Liver (tissue), 9 donors: Measurements from ENCODE around the gene INPP4B. TPM values are rescaled to one million over a fixed set of nuclear protein-coding genes. Genes with fewer than 3 reads are reported as not detected.

ENCODE experiments used
- DNase-seq: peaks from one replicate; pipeline ENCODE4 v3.0.0-alpha.2; 2017; ENCODE audit warnings: low spot score
- H3K27ac ChIP-seq, 2 donors: one replicate each; pipeline ENCODE4 v1.7.0; 2013; ENCODE audit warnings: inconsistent platforms in 2 of 2, low read length in 2 of 2, control low read depth in 1 of 2, low read depth in 1 of 2, mild to moderate bottlenecking in 1 of 2
- H3K27me3 ChIP-seq, 4 donors: one replicate each; pipeline versions ENCODE4 v1.6.1 to v1.7.0; 2013; ENCODE audit warnings: low read length in 3 of 4, inconsistent platforms in 1 of 4, mild to moderate bottlenecking in 1 of 4, moderate library complexity in 1 of 4; ENCODE audit not compliant: control insufficient read depth in 4 of 4, insufficient read depth in 4 of 4
- H3K36me3 ChIP-seq, 4 donors: one replicate each; pipeline versions ENCODE4 v1.6.1 to v1.7.0; 2013; ENCODE audit warnings: low read length in 3 of 4, mild to moderate bottlenecking in 3 of 4, low read depth in 1 of 4, moderate library complexity in 1 of 4; ENCODE audit not compliant: control insufficient read depth in 4 of 4, insufficient read depth in 3 of 4
- H3K4me1 ChIP-seq, 4 donors: one replicate each; pipeline versions ENCODE4 v1.6.1 to v1.7.0; 2013; ENCODE audit warnings: low read length in 3 of 4, mild to moderate bottlenecking in 3 of 4, moderate library complexity in 1 of 4; ENCODE audit not compliant: control insufficient read depth in 4 of 4, insufficient read depth in 4 of 4
- H3K4me3 ChIP-seq, 3 donors: one replicate each; pipeline versions ENCODE4 v1.6.1 to v1.7.0; 2013; ENCODE audit warnings: low read length in 3 of 3, control low read depth in 1 of 3, low read depth in 1 of 3, mild to moderate bottlenecking in 1 of 3
- H3K9ac ChIP-seq, 2 donors: one replicate each; pipeline ENCODE4 v1.7.0; 2013; ENCODE audit warnings: low read length in 2 of 2, mild to moderate bottlenecking in 2 of 2, moderate library complexity in 2 of 2, control low read depth in 1 of 2, low read depth in 1 of 2
- H3K9me3 ChIP-seq, 4 donors: one replicate each; pipeline versions ENCODE4 v1.6.1 to v1.7.0; 2013; ENCODE audit warnings: low read length in 3 of 4; ENCODE audit not compliant: control insufficient read depth in 4 of 4
- ATF3 ChIP-seq: IDR thresholded peaks from 2 replicates; pipeline ENCODE4 v1.6.1; 2016; ENCODE audit warnings: antibody characterized with exemption
- FOXA1 ChIP-seq: IDR thresholded peaks from 2 replicates; pipeline ENCODE4 v1.6.1; 2016; ENCODE audit warnings: antibody characterized with exemption
- FOXA2 ChIP-seq: IDR thresholded peaks from 2 replicates; pipeline ENCODE4 v1.6.1; 2016; ENCODE audit warnings: antibody characterized with exemption
- GABPA ChIP-seq, 2 donors: IDR thresholded peaks in 1 of 2; conservative IDR thresholded peaks in 1 of 2; 2 replicates each; pipeline ENCODE4 v1.6.1; 2016; ENCODE audit warnings: antibody characterized with exemption in 2 of 2, mild to moderate bottlenecking in 1 of 2, moderate library complexity in 1 of 2
- HNF4A ChIP-seq, 2 donors: conservative IDR thresholded peaks; 2 replicates each; pipeline ENCODE4 v1.6.1; 2016; ENCODE audit warnings: antibody characterized with exemption in 2 of 2, mild to moderate bottlenecking in 2 of 2
- JUND ChIP-seq, 2 donors: IDR thresholded peaks; 2 replicates each; pipeline ENCODE4 v1.6.1; 2016; ENCODE audit warnings: antibody characterized with exemption in 2 of 2
- MAX ChIP-seq: IDR thresholded peaks from 2 replicates; pipeline ENCODE4 v1.6.1; 2016; ENCODE audit warnings: antibody characterized with exemption
- NR2F2 ChIP-seq: IDR thresholded peaks from 2 replicates; pipeline ENCODE4 v1.6.1; 2016; ENCODE audit warnings: antibody characterized with exemption
- RAD21 ChIP-seq, 2 donors: IDR thresholded peaks; 2 replicates each; pipeline ENCODE4 v1.6.1; 2016; ENCODE audit warnings: antibody characterized with exemption in 2 of 2, mild to moderate bottlenecking in 2 of 2
- REST ChIP-seq: IDR thresholded peaks from 2 replicates; pipeline ENCODE4 v1.6.1; 2016; ENCODE audit warnings: antibody characterized with exemption, mild to moderate bottlenecking
- RXRA ChIP-seq, 2 donors: IDR thresholded peaks; 2 replicates each; pipeline ENCODE4 v1.6.1; 2017 to 2018; ENCODE audit warnings: antibody characterized with exemption in 2 of 2, mild to moderate bottlenecking in 1 of 2
- SP1 ChIP-seq: IDR thresholded peaks from 2 replicates; pipeline ENCODE4 v1.6.1; 2018; ENCODE audit warnings: antibody characterized with exemption, mild to moderate bottlenecking
- TAF1 ChIP-seq: conservative IDR thresholded peaks from 2 replicates; pipeline ENCODE4 v1.6.1; 2016; ENCODE audit warnings: antibody characterized with exemption, mild to moderate bottlenecking
- YY1 ChIP-seq: IDR thresholded peaks from 2 replicates; pipeline ENCODE4 v1.6.1; 2016; ENCODE audit warnings: antibody characterized with exemption, mild to moderate bottlenecking
- ZBTB33 ChIP-seq: IDR thresholded peaks from 2 replicates; pipeline ENCODE4 v1.6.1; 2016; ENCODE audit warnings: antibody characterized with exemption
- polyA plus RNA-seq, 2 donors: library from polyadenylated mRNA; stranded (reverse) in 1 of 2; unstranded in 1 of 2; fragments of 200-250 nt in 1 of 2; fragments of >200 nt in 1 of 2; fragmentation: Nextera tagmentation in 1 of 2; extraction: Ambion mirVana in 1 of 2; gene quantifications; one replicate each; pipeline versions ENCODE4 v1.2.1 to v1.2.3, GENCODE V29; 2013 to 2015
- total RNA-seq, 2 donors: library from RNA; depleted of rRNA; stranded (reverse); fragments of >200 nt; gene quantifications; one replicate each; pipeline ENCODE4 v1.2.3, GENCODE V29; 2014
- donor health status: healthy.
- donor health status: healthy.
- donor health status: healthy.
- donor health status: healthy.
- donor health status: healthy.

INPP4B gene
- total and polyA plus RNA-seq, 4 donors = 0.43 to 2.8 (median 1.6) TPM

GRCh38 chr4:142226014-142226413 is 620.1 kb downstream of the INPP4B start (continued):
- TF ChIP-seq ZBTB33 (no peak), RXRA (IDR thresholded peaks at IDR 0.05) (no peak), ATF3 (no peak), SP1 (no peak)

GRCh38 chr4:142222127-142222526 is 624.0 kb downstream of the INPP4B start:
- TF ChIP-seq GABPA (IDR thresholded peaks at IDR 0.05 in 1 of 2, conservative IDR thresholded peaks at IDR 0.05 in 1 of 2) = no peak
- TF ChIP-seq REST = no peak
- no peak for TF ChIP-seq FOXA2
- no peak for TF ChIP-seq FOXA1
- TF ChIP-seq ATF3 = no peak
- TF ChIP-seq RAD21 (IDR thresholded peaks at IDR 0.05) = no peak
- TF ChIP-seq JUND (IDR thresholded peaks at IDR 0.05) = no peak
- TF ChIP-seq SP1 = no peak
- no peak for TF ChIP-seq ZBTB33
- no peak for TF ChIP-seq MAX
- TF ChIP-seq NR2F2 = no peak
- no peak for TF ChIP-seq RXRA (IDR thresholded peaks at IDR 0.05)
- no peak for TF ChIP-seq HNF4A (conservative IDR thresholded peaks at IDR 0.05)
- no peak for TF ChIP-seq TAF1
- no peak for TF ChIP-seq YY1
- Histone ChIP-seq H3K27ac (no peak overlapping the region), H3K9ac (no peak overlapping the region), H3K9me3 (no peaks in the 10 kb centered on the region), H3K4me1 (peaks cover 0 to 1% (median 0%) of the 10 kb centered on the region in 4 donors), H3K27me3 (no peaks in the 10 kb centered on the region), H3K36me3 (no peaks in the 10 kb centered on the region), H3K4me3 (no peak overlapping the region)
- no peak for DNase-seq
